IPS-15b (cell line): ENCODE results near the gene ATOH8.

ENCODE experiments used
- H3K27me3 ChIP-seq: one replicate; pipeline ENCODE4 v1.6.1; 2013; ENCODE audit warnings: low read length; ENCODE audit not compliant: control insufficient read depth, insufficient read depth
- H3K36me3 ChIP-seq: one replicate; pipeline ENCODE4 v1.6.1; 2013; ENCODE audit warnings: low read length; ENCODE audit not compliant: control insufficient read depth, insufficient read depth
- H3K4me1 ChIP-seq: one replicate; pipeline ENCODE4 v1.6.1; 2013; ENCODE audit warnings: mild to moderate bottlenecking, low read length; ENCODE audit not compliant: control insufficient read depth, insufficient read depth
- H3K4me3 ChIP-seq: one replicate; pipeline ENCODE4 v1.5.1; 2013; ENCODE audit warnings: low read depth, low read length
- H3K9ac ChIP-seq: one replicate; pipeline ENCODE4 v1.6.1; 2013; ENCODE audit warnings: low read depth, mild to moderate bottlenecking, low read length
- H3K9me3 ChIP-seq: one replicate; pipeline ENCODE4 v1.6.1; 2013; ENCODE audit warnings: mild to moderate bottlenecking, low read length; ENCODE audit not compliant: control insufficient read depth, insufficient read depth

ATOH8 gene

GRCh38 chr2:85796341-85797262 lies 42.8 kb downstream of the ATOH8 start:
- Histone ChIP-seq H3K9ac (no peak overlapping the region), H3K4me3 (no peak overlapping the region), H3K36me3 (no peaks in the 10 kb centered on the region), H3K9me3 (no peaks in the 10 kb centered on the region), H3K4me1 (no peaks in the 10 kb centered on the region), H3K27me3 (no peaks in the 10 kb centered on the region)

- no peaks in the 10 kb centered on the region for H3K4me1 ChIP-seq
Observed at GRCh38 chr2:85797263-85797660, 43.5 kb downstream of the ATOH8 start.

GRCh38 chr2:85797921-85798320 lies 44.1 kb downstream of the ATOH8 start:
- Histone ChIP-seq H3K4me1 (no peaks in the 10 kb centered on the region), H3K27me3 (no peaks in the 10 kb centered on the region), H3K36me3 (no peaks in the 10 kb centered on the region), H3K9me3 (no peaks in the 10 kb centered on the region), H3K4me3 (no peak overlapping the region), H3K9ac (no peak overlapping the region)

More at GRCh38 chr2:85797263-85797660, 43.5 kb downstream of the ATOH8 start:
- no peaks in the 10 kb centered on the region for H3K36me3 ChIP-seq
- H3K9me3 ChIP-seq: no peaks in the 10 kb centered on the region
- H3K27me3 ChIP-seq: no peaks in the 10 kb centered on the region
- no peak overlapping the region for H3K9ac ChIP-seq
- H3K4me3 ChIP-seq: no peak overlapping the region

- Histone ChIP-seq H3K4me3 (no peak overlapping the region), H3K27me3 (no peaks in the 10 kb centered on the region), H3K4me1 (no peaks in the 10 kb centered on the region), H3K36me3 (no peaks in the 10 kb centered on the region), H3K9me3 (no peaks in the 10 kb centered on the region), H3K9ac (no peak overlapping the region)
Observed at GRCh38 chr2:85799215-85799956, 45.6 kb downstream of the ATOH8 start.

GRCh38 chr2:85800586-85800985 lies 46.8 kb downstream of the ATOH8 start:
- Histone ChIP-seq H3K4me3 (no peak overlapping the region), H3K9ac (no peak overlapping the region), H3K9me3 (no peaks in the 10 kb centered on the region), H3K27me3 (no peaks in the 10 kb centered on the region), H3K4me1 (no peaks in the 10 kb centered on the region), H3K36me3 (no peaks in the 10 kb centered on the region)

GRCh38 chr2:85801871-85802270 lies 48.1 kb downstream of the ATOH8 start:
- Histone ChIP-seq H3K36me3 (no peaks in the 10 kb centered on the region), H3K9ac (no peak overlapping the region), H3K9me3 (no peaks in the 10 kb centered on the region), H3K27me3 (no peaks in the 10 kb centered on the region), H3K4me3 (no peak overlapping the region), H3K4me1 (no peaks in the 10 kb centered on the region)

GRCh38 chr2:85802354-85803103 lies 48.7 kb downstream of the ATOH8 start:
- Histone ChIP-seq H3K4me3 (no peak overlapping the region), H3K9ac (no peak overlapping the region), H3K4me1 (no peaks in the 10 kb centered on the region), H3K27me3 (no peaks in the 10 kb centered on the region), H3K9me3 (no peaks in the 10 kb centered on the region), H3K36me3 (no peaks in the 10 kb centered on the region)

GRCh38 chr2:85803704-85804425 lies 50.1 kb downstream of the ATOH8 start:
- H3K4me3 ChIP-seq: no peak overlapping the region
- no peaks in the 10 kb centered on the region for H3K4me1 ChIP-seq
- no peaks in the 10 kb centered on the region for H3K9me3 ChIP-seq
- H3K9ac ChIP-seq: no peak overlapping the region
- H3K27me3 ChIP-seq: no peaks in the 10 kb centered on the region
- no peaks in the 10 kb centered on the region for H3K36me3 ChIP-seq

- Histone ChIP-seq H3K9me3 (no peaks in the 10 kb centered on the region), H3K9ac (no peak overlapping the region), H3K4me3 (no peak overlapping the region), H3K4me1 (no peaks in the 10 kb centered on the region), H3K27me3 (no peaks in the 10 kb centered on the region), H3K36me3 (no peaks in the 10 kb centered on the region)
Observed at GRCh38 chr2:85804583-85804982, 50.8 kb downstream of the ATOH8 start.

- no peaks in the 10 kb centered on the region for H3K4me1 ChIP-seq
- H3K36me3 ChIP-seq: no peaks in the 10 kb centered on the region
- no peaks in the 10 kb centered on the region for H3K9me3 ChIP-seq
- no peak overlapping the region for H3K9ac ChIP-seq
- H3K27me3 ChIP-seq: no peaks in the 10 kb centered on the region
- H3K4me3 ChIP-seq: no peak overlapping the region
Observed at GRCh38 chr2:85806358-85807118, 52.7 kb downstream of the ATOH8 start.
